Keratinocyte (primary cell): ENCODE results near the gene TMEM200B. TPM values are rescaled to one million over a fixed set of nuclear protein-coding genes. Genes with fewer than 3 reads are reported as not detected.
"Not testable (repeated sequence)": the region's sequence is repeated elsewhere in the genome, so short reads cannot be mapped to it uniquely, and the experiment has no call there.

ENCODE experiments used
- DNase-seq: peaks from one replicate; pipeline ENCODE4 v3.0.0-alpha.2; 2011; ENCODE audit warnings: low read depth, missing footprints, low spot score
- FAIRE-seq: peaks from 2 replicates; lab custom pipeline; 2011; peaks lifted over from hg19 to GRCh38; lab: Jason Lieb, UNC
- H2AFZ ChIP-seq: 2 replicates; pipeline ENCODE4 v1.6.0; 2012; ENCODE audit warnings: low read length, control low read depth, inconsistent platforms; ENCODE audit not compliant: control insufficient read depth
- H3K27ac ChIP-seq: 2 replicates; pipeline ENCODE4 v1.5.1; 2011; ENCODE audit warnings: low read length; ENCODE audit not compliant: control insufficient read depth, insufficient read depth
- H3K27me3 ChIP-seq: 3 replicates; pipeline ENCODE4 v1.6.0; 2011; ENCODE audit warnings: low read length; ENCODE audit not compliant: control insufficient read depth, insufficient read depth; ENCODE audit errors: extremely low read depth
- H3K36me3 ChIP-seq, 2 experiments: 2 replicates in 1 of 2; 3 replicates in 1 of 2; pipeline ENCODE4 v1.5.1; 2011; ENCODE audit warnings: low read length in 2 of 2, mild to moderate bottlenecking in 1 of 2; ENCODE audit not compliant: control insufficient read depth in 2 of 2, insufficient read depth in 2 of 2; ENCODE audit errors: extremely low read depth in 1 of 2
- H3K4me1 ChIP-seq: 3 replicates; pipeline ENCODE4 v1.5.1; 2011; ENCODE audit warnings: low read length; ENCODE audit not compliant: control insufficient read depth, insufficient read depth; ENCODE audit errors: extremely low read depth
- H3K4me2 ChIP-seq: 3 replicates; pipeline ENCODE4 v1.6.0; 2011; ENCODE audit warnings: low read depth, low read length; ENCODE audit not compliant: control insufficient read depth, insufficient read depth; ENCODE audit errors: extremely low read depth
- H3K4me3 ChIP-seq, 3 experiments: fragments of 200-600 bp in 1 of 3; sonication (generic) in 1 of 3; 2 replicates in 2 of 3; 3 replicates in 1 of 3; pipeline ENCODE4 v1.5.1; 2011 to 2016; ENCODE audit warnings: low read length in 3 of 3, mild to moderate bottlenecking in 3 of 3, control low read depth in 2 of 3, inconsistent platforms in 1 of 3, low read depth in 1 of 3, mixed read lengths in 1 of 3, mixed run types in 1 of 3, moderate library complexity in 1 of 3; ENCODE audit not compliant: control insufficient read depth in 2 of 3, insufficient read depth in 2 of 3; ENCODE audit errors: extremely low read depth in 1 of 3
- H3K79me2 ChIP-seq: 2 replicates; pipeline ENCODE4 v1.6.0; 2012; ENCODE audit warnings: low read length; ENCODE audit not compliant: control insufficient read depth, insufficient read depth
- H3K9ac ChIP-seq: 3 replicates; pipeline ENCODE4 v1.6.0; 2011; ENCODE audit warnings: low read length; ENCODE audit not compliant: control insufficient read depth, insufficient read depth; ENCODE audit errors: extremely low read depth
- H3K9me1 ChIP-seq: 3 replicates; pipeline ENCODE4 v1.6.0; 2011; ENCODE audit warnings: low read length; ENCODE audit not compliant: control insufficient read depth, insufficient read depth; ENCODE audit errors: extremely low read depth
- H3K9me3 ChIP-seq: 2 replicates; pipeline ENCODE4 v1.5.1; 2012; ENCODE audit warnings: low read depth, low read length; ENCODE audit not compliant: control insufficient read depth
- H4K20me1 ChIP-seq: 3 replicates; pipeline ENCODE4 v1.6.0; 2011; ENCODE audit warnings: low read length; ENCODE audit not compliant: control insufficient read depth, insufficient read depth; ENCODE audit errors: extremely low read depth
- CTCF ChIP-seq, 3 experiments: IDR thresholded peaks in 1 of 3; conservative IDR thresholded peaks in 1 of 3; optimal IDR thresholded peaks in 1 of 3; 2 replicates in 2 of 3; 3 replicates in 1 of 3; pipeline versions ENCODE3 to v1.5.1; 2011; ENCODE audit warnings: low read length in 3 of 3, mild to moderate bottlenecking in 3 of 3, moderate library complexity in 2 of 3, control low read depth in 1 of 3, inconsistent platforms in 1 of 3; ENCODE audit not compliant: insufficient read depth in 2 of 3; ENCODE audit errors: extremely low read depth in 1 of 3
- EZH2 ChIP-seq: IDR thresholded peaks from one replicate; pipeline ENCODE4 v1.6.1; 2012; ENCODE audit warnings: inconsistent platforms, mild to moderate bottlenecking, low read length, moderate library complexity
- dilution Hi-C: fragments of 300-500 bp; cut with MboI; formaldehyde crosslinking; loops from one replicate; pipeline ENCODE4 v1.7.0; 2020; ENCODE audit warnings: low sequenced_read_pairs; ENCODE audit not compliant: extremely low pct_ligation_motif_present
- polyA plus RNA-seq, 5 experiments: library from polyadenylated mRNA; depleted of rRNA in 3 of 5; stranded (reverse) in 3 of 5; stranded (forward) in 1 of 5; unstranded in 1 of 5; fragments of >200 nt; gene quantifications; 1 replicate in 1 of 5; 2 replicates in 3 of 5; 3 replicates in 1 of 5; pipeline versions ENCODE4 v1.2.1 to v1.2.3, GENCODE V29; 2011 to 2012; ENCODE audit warnings: missing spikeins in 2 of 5, low read depth in 1 of 5, low replicate concordance in 1 of 5

The TMEM200B gene
- polyA plus RNA-seq, 1 donor (not counting 4 experiments of a cell fraction or from before 2014, with no cell fraction given), result 0.59 TPM

GRCh38 chr1:29081201-29081600 lies 42.5 kb downstream of the TMEM200B start:
- Histone ChIP-seq H3K36me3 (no peaks in the 10 kb centered on the region), H3K4me2 (no peak overlapping the region), H3K27me3 (no peaks in the 10 kb centered on the region), H3K9me3 (no peaks in the 10 kb centered on the region), H3K9me1 (no peaks in the 10 kb centered on the region), H3K27ac (no peak overlapping the region), H4K20me1 (no peaks in the 10 kb centered on the region), H3K9ac (no peak overlapping the region), H2AFZ (no peak overlapping the region), H3K4me1 (no peaks in the 10 kb centered on the region), H3K4me3 (no peak overlapping the region), H3K79me2 (no peaks in the 10 kb centered on the region)
- DNase-seq (no peak), FAIRE-seq (no peak)
- dilution Hi-C loops, result no loop called here
- no peak for TF ChIP-seq CTCF (optimal IDR thresholded peaks at IDR 0.05 in 1 of 3, IDR thresholded peaks at IDR 0.05 in 1 of 3, conservative IDR thresholded peaks at IDR 0.05 in 1 of 3; ENCODE audit: extremely low read depth in 1 of 3, insufficient read depth in 2 of 3, low read length in 3 of 3)
- no peak for TF ChIP-seq EZH2

GRCh38 chr1:29079916-29080629 lies 43.6 kb downstream of the TMEM200B start:
- H3K9me3 ChIP-seq, H2AFZ ChIP-seq, H3K79me2 ChIP-seq, H3K4me3 ChIP-seq, DNase-seq, H3K27ac ChIP-seq, H3K36me3 ChIP-seq, H3K4me1 ChIP-seq, dilution Hi-C loops, H3K27me3 ChIP-seq, H3K4me2 ChIP-seq, FAIRE-seq, H3K9me1 ChIP-seq, H3K9ac ChIP-seq, H4K20me1 ChIP-seq: not testable (repeated sequence)

- no peak overlapping the region for H3K27ac ChIP-seq
- H3K9me3 ChIP-seq, result no peaks in the 10 kb centered on the region
- no peak overlapping the region for H3K4me2 ChIP-seq
- FAIRE-seq (no peak), DNase-seq (no peak)
- no peak overlapping the region for H3K4me3 ChIP-seq
- H3K36me3 ChIP-seq, result no peaks in the 10 kb centered on the region
- no peaks in the 10 kb centered on the region for H3K79me2 ChIP-seq
- H2AFZ ChIP-seq, result no peak overlapping the region
- no peaks in the 10 kb centered on the region for H3K4me1 ChIP-seq
- H3K9me1 ChIP-seq, result no peaks in the 10 kb centered on the region
- dilution Hi-C loops, result no loop called here
- H3K27me3 ChIP-seq, result no peaks in the 10 kb centered on the region
- TF ChIP-seq CTCF (optimal IDR thresholded peaks at IDR 0.05 in 1 of 3, IDR thresholded peaks at IDR 0.05 in 1 of 3, conservative IDR thresholded peaks at IDR 0.05 in 1 of 3; ENCODE audit: extremely low read depth in 1 of 3, insufficient read depth in 2 of 3, low read length in 3 of 3) (no peak), EZH2 (no peak)
- H4K20me1 ChIP-seq, result no peaks in the 10 kb centered on the region
- no peak overlapping the region for H3K9ac ChIP-seq
Measured at GRCh38 chr1:29077155-29077554, 46.5 kb downstream of the TMEM200B start.
